HG03039 (cell line): ENCODE measurements around the gene CAMTA1.

Source experiments
- ATAC-seq: cut with Tn5 transposase; IDR thresholded peaks from one replicate; pipeline ENCODE4 v1.9.1; 2021; ENCODE audit warnings: mild to moderate bottlenecking, moderate library complexity; ENCODE audit not compliant: unreplicated experiment

Gene CAMTA1

DNA sequence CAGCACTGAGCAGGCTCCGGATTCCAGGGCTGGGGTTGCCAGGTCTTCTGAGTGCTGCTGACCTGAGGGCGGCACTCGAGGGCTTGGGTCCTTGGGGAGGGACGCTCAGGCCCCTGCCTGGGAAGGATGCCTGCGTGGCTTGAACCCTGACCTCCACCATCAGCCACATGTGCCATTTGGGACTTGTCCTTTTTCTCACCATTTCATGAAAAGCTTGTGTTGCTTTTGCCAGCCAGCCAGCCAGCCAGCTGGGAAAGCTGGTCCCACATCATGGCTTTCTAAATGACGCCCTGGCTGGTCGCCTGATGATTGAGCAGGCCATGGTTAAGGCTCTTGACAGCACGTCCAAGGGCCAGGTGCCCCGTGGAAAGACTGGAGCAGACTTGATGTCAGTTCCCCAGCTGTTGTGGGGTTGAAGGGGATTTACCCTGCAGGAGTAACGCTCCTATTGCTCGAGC is 168.7 kb downstream of the CAMTA1 start:
- ATAC-seq = no peak

DNA sequence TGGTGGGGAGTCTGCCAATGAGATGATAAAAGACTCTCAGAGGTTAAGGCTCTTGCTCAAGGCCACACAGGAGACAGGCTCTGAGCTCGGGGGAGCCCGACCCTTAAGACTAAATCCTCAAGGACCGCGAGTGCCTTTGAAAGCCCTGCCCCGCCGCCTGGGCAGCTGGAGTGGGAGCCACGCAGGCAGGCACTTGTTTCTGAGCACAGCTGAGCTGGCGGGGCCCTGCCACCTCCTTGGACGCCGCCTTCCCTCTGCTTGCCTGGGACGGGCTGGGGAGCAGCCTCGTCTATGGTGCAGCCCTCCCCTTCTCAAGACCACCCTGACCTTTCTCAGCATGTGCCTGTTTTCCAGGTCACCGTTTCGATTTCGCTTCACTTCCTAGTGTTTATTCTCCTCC is 169.3 kb downstream of the CAMTA1 start:
- no peak for ATAC-seq

DNA sequence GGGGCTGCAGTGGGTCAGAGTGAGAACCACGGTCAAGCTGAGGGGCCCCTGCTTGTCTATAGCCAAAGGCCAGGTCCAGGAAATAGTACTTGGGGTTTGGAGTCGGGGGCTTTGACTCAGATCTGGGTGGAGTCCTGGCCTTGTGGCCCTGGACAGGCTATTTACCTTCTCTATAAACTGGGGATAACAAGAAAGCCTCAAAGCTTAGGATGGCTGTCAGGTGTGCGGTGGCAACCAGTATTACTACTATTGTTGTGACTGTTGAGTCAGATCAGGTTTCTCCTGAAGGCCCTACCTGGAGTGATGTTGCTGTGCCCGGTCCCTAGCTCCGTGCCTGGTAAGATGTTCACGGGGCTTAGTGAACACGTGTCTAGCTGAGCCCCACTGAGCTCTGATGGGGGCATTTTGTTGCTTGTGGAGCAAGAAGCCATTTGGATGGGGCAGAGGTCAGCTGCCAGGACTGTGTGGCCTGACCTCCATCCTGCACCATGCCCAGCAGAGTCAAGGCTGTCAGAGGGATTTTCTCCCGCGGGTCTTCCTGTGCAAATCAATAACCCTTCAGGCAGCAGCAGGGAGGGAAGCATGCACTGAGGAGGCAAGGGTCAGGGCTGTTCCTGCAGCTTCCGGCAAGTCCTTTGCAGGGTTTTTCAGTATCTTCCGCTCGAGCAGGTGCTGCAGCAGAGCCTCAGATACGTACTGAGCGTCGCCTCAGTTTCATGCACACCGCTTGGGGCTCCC is 170.3 kb downstream of the CAMTA1 start:
- ATAC-seq = no peak

DNA sequence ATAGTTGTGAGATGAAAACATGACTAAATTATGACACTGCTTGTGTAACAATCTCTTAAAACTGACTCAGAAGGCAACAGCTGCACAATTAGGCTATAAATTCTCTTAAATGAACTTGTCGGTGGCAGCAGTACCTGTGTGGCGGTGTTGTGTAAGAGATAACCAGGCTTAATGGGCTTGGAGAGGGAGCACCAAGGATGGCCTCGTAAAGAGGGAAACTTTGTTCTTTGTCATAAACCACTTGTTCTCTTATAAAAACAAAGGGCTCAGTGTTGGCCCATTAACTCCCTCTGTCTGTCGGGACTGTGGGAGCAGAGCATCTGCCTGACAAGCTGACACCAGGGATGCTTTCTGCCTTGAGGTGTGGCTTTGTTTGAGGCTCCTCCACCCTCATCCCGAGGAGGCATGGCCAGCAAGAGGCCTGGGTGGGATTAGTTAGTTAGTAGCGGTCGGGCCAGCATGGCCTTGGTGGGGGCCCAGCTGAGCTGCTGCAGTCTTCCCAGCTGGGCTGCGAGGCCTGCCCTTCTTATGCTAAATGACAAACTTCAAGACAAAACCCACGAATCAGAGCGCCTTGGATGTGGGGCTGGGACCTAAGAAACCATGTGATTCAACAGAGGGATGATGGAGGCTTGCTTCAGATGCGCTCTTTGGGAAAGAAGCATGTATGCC is 171.4 kb downstream of the CAMTA1 start:
- no peak for ATAC-seq

DNA sequence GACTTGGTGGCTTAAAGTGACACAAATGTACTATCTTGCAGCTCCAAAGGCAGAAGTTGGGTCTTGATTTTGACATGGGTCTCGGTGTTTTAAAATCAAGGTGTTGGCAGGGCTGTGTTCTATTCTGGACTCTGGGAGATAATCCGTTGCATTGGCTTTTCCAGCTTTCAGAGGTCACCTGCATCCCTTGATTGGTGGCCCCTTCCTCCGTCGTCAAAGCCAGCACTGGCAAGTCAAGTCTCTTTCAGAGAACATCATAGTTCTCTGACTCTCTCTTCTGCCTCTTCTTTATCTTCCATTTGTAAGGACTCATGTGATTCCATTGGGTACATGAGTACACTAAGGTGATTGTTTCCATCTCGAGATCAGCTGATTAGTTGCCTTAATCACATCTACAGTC is 172.1 kb downstream of the CAMTA1 start:
- no peak for ATAC-seq

DNA sequence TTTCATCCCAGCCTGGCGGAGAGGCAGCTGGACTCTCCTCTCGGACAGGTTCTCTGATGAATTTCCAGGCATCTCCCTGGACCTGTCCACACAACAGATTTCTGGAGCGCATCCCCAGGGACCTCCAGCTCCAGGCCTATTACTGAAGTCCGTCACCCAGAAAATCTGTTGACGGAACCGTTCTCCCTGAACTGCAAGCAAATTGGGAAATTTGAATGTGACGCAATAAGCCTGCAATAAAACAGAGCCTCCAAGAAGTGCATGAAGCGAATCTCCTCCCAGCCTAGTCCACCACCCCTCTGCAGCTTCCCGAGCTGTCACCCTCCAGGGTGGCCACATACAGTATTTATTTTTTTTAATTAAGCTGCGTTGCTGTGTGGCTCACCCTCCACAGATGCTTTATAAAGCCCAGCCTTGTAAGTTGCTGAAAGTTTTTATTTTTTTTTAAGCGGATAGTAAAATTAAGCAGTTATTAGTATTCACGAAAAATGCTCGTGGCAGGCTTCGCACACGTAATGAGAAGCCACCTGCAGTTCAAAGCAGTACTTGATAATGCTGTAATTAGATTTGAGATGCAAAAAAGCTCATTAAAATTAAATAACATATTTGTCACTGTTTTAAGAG is 173.3 kb downstream of the CAMTA1 start:
- no peak for ATAC-seq

DNA sequence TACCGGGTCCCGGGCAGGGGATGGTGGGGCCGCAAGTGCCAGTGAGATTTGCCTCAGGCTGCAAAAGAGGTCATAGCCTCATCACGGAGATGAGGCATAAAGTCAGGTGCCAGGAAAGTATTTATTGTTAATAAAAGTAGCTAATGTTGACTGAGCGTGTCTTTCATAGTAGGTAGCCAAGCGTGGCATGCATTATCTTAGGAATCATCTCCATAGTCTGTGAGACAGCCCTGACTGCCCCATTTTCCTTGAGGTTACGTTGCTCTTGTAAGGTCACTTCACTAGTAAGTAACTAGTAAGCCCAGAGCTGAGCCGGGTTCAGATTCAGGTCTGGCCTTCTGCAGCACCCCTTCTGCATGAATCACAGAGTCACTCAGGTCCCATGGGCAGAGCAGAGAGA is 174.2 kb downstream of the CAMTA1 start:
- ATAC-seq = no peak

DNA sequence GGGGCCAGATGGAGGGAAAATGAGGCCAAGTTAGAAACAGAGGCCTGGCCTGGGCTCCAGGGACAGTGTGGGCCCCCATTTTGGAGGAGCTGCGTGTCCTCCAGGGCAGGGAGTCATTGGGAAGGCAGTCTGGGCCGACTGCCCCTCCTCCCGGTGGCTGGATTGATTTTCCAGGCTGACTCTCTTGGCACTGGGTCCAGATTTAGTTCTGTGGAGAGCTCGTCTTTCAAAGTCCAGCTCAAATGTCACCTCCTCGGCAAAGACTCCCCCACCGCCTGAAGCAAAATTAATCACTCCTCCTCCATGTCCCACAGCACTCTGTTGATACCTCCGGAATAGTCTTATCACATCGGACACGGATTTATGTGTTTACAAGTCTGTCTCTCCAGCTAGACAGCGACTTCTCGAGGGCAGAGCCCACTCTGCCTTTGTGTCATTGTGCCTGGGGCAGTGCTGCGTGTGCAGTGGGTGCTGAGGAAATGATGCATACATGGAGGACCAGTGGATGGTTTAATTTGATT is 175.1 kb downstream of the CAMTA1 start:
- no peak for ATAC-seq

DNA sequence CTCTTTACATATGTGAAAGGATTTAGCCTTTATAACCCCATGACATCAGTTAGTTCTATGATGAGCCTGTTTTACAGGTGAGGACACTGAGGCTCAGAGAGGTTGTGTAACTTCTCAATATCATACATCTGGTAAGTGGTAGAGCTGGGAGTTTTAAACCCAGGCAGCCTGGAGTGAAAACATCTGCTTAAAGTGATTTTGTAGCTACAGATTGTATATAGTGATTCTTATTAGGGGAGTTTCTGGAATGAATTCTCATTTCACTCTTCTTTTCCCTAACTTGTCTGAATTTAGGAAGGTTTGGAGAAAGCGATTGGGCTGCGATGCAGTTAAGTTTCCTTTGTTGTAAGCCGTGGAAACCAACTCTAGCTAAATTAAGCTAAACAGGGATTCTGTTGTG is 175.6 kb downstream of the CAMTA1 start:
- no peak for ATAC-seq

DNA sequence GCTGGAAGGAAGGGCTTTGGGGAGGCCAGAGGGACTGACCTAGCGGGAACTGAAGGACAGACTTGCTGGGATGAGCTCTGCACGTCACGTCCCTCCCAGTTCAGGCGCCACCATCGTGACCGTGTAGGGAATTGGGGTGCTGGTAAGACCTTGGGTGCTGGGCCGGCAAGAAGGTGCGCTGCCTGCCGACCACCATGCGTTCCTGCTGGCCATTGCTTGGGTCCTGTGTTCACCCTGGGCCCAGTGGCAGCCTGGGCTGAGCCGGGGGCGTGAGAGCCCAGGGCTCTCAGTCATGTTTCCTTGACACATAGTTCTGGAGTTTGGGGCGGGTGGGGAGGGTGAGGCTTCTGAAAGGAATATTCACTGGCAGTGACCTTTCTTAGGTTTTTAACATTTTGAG is 176.0 kb downstream of the CAMTA1 start:
- ATAC-seq = no peak

DNA sequence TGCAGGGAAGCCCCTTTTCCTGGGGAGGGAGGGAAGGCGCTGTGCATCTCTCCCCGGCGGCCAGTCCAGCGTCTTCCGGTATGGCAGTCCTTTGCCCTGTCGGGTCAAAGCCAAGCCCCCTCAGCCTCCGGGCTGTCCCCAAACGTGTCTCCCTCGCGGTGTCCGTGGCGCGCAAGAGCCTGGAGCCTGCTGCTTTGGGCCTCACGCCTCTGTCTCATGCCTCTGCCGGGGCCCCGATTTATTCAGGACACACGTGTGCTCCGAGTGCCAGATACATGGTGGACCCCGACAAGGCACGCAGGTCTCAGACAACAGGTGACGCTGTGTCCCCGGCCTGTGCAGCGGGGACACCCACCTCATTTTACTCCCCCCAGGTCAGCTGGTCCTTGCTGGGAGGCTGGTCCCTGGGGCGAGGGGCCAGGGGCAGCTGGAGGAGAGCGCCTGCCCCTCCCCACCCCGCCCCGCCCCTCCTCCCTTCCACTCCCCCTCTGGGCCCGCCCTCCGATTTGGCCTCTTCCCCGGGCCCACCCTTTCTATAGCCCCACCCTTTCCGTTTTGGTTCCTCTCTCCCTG is 176.7 kb downstream of the CAMTA1 start:
- no peak for ATAC-seq

DNA sequence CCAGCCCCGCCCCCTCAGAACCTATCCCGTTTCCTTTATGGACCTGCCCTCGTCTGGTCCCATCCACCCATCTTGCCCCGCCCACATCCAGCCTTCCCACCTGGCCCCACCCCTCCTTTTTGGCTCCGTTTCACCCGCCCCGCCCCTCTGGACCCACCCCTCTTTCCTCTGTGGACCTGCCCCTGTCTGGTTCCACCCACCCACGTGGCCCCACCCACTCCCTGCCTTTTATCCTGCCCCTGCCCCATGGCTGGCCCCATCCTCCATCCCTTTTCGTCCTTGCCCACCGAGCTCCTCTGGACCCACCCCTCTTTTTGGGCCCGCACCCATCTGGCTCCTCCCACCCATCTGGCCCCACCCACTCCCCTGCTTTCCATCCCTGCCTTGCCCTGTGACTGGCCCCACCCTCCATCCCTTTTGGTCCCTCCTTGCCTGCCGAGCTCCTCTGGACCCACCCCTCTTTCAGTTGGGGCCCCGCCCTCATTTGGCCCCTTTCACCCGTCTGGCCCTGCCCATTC is 177.3 kb downstream of the CAMTA1 start:
- ATAC-seq = no peak

DNA sequence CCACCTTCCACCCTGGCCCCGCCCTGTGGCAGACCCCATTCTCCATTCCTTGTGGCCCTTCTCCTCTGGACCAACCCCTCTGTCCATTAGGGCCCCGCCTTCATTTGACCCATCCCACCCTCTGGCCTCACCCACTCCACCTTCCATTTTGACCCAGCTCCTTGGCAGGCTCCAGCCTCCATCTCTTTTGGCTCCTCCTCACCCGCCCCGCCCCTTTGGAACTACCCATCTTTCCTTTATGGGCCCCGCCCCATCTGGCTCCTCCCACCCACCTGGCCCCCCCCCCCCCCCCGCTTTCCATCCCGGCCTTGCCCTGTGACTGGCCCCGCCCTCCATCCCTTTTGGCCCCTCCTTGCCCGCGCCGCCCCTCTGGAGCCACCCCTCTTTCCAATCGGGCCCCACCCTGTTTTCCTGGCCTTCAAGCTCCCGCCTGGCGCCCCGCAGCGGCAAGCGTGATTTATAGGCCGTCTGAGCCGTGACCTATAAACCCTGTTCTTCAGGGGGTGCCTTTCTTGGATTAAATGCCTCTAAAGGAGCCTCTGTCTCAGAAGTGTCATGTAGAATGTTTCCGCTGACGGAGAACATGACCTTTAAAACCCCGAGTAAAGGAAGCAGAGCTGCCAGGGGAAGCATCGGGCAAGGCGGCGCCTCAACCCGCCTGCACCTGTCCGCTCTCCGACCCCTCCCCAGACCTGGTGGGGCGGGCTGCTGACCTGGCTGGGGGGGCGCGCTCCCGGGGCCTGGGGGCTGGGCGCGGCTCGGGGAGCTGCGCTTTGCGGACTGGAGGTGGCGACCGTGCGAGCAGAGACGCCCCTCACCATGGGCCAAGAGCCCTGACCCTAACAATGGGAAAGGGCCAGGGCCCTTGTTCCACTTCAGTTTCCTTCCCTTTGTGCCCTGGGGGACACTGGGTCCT is 178.0 kb downstream of the CAMTA1 start:
- no peak for ATAC-seq

DNA sequence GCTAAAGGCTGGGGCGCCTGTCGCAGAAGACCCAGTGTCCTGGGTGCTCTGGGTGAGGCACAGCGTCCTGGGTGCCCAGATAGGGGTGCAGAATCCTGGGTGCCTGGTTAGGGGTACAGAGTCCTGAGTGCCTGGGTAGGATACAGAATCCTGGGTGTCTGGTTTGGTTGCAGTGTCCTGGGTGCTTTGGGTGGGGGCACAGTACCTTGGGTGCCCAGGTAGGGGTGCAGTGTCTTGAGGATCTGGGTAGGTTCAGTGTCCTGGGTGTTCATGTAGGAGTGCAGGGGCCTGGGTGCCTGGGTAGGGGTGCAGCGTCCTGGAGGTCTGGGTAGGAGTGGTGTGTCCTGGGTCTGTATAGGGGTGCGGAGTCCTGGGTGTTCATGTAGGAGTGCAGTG is 178.7 kb downstream of the CAMTA1 start:
- ATAC-seq = no peak

DNA sequence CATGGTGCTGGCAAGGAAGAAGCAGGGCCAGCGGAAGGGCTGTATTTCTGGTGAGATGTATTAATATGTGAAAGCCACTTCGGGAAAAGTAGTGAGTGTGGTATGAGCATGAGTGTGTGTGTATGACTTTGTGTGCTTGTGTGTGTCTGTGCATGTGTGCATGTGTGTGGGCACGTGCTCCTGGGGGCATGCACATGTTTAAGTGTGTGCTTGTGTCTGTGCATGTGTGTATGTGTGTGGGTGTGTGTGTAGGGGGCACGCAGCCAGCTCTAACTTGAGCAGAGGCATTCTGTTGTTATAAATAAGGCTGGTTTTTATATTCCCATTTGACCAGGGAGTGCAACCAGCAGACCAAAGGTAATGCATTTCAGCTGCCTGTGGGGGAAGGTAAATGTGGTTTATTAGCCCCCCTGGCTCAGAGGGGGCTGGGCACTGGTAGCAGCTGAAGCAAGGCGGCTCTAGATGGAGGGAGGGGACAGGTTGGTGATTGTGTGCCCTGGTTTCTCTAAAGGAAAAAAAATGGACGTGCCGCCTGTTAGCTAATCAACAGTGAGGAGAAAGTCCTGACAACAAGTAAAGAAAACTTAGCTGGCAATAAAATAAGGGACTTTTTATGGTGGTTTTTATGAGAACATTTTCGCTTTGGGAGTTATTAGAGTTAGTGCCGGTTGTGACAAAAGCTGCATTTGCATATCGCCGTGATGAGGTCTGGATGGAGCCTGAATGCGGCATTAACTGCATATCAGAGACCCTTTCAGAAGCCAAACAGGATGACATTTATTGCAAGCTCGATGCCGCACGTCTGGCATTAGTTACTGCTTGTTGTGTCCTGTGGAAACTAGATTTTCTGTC is 180.1 kb downstream of the CAMTA1 start:
- ATAC-seq = no peak

DNA sequence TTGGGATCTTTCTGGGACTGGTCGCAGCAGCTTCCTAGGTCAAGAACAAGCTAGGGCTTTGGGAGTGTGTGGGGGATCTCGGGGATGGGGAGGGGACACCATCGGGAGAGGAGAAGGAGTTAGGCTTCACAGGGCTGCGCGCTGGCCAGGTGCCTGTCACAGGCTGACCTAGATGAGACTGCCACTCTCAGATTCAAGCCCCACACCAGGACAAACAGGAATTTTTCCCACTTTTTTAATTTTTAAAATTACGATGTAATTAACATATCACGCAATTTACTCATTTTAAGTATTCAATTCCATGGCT is 180.6 kb downstream of the CAMTA1 start:
- no peak for ATAC-seq

DNA sequence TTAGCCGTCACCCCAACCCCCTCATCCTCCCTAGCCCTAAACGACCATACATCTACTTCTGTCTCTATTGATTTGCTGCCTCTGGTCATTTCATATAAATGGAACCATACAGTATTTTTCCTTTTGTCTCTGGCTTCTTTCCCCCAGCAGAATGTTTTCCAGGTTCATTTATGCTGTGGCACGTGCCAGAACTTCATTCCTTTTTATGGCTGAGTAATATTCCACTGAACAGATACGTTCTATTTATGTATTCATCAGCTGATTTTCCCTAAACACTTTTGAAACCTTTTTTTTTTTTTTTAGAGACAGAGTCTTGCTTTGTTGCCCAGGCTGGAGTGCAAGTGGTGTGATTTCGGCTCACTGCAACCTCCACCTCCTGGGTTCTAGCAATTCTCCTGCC is 181.1 kb downstream of the CAMTA1 start:
- ATAC-seq = no peak

DNA sequence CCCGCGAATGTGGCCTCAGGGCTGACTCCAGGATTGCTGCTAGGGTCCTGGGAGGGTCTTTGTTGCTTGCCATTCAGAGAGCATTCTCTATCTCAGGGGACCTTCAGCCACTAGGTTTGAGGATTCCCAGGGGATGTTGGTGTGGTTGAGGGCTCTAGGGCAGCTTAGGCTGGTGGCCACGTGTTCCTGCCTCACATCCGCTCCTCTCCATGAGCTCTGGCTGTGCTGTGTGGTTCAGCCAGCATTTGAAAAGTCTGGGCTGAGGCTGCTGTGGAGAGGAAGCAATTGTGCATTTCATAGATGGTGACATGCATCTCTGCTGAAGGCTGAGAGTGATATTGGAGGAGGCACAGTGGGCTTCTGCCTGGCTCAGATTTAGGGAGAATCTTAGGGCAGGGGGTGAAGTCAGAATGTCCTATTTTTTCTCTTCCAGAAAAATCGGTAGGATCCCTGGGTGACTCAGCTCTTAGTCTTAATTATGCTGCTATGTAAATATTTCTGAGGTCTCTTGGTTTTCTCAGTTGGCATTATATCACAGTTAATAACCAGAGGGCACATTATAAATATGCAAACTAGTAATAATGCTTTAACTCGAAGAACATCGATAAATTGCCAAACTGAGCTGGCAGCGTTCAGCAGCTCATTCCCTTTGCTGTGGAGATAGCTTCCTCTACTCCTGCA is 182.3 kb downstream of the CAMTA1 start:
- no peak for ATAC-seq

DNA sequence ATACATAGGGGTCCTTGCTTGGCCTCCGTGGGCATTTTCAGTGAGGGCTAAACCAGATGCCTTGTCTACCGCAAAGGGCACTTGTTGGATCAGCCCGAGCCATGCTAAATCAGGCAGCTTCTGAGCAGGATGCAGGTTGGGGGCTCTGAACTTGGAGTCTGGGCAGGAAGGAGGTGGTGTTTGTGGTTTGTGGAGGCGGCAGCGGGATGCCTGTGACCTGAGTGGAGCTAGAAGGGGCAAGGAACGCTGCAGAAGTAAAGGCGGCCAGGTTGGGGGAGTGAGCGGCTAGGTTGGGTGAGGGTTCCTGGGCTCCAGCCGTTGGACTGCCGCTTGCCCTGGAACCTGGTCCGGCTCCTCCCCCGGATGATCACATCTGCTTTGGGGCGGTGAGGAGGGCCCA is 183.9 kb downstream of the CAMTA1 start:
- no peak for ATAC-seq
